Mucosa of gallbladder (tissue), 1 donor: ENCODE measurements around the gene ADRA2A. TPM values are rescaled to one million over a fixed set of nuclear protein-coding genes. Genes with fewer than 3 reads are reported as not detected.

Source experiments
- DNase-seq: peaks from one replicate; pipeline ENCODE4 v3.0.0-alpha.2; 2020; ENCODE audit warnings: low spot score
- total RNA-seq: library from RNA; stranded (reverse); gene quantifications from one replicate; pipeline ENCODE4 v1.2.1, GENCODE V29; 2021
- donor health status: DM: no; HTN: no; CAD: no.

The ADRA2A gene
- total RNA-seq, 1 donor from 2014 or later, result 346 TPM

GRCh38 chr10:111109501-111110242, 32.8 kb downstream of the ADRA2A start:
- DNase-seq, result no peak

- no peak for DNase-seq
Observed at GRCh38 chr10:111110771-111111170, 33.9 kb downstream of the ADRA2A start.

GRCh38 chr10:111112333-111112732, 35.5 kb downstream of the ADRA2A start:
- DNase-seq, result no peak

- no peak for DNase-seq
Observed at GRCh38 chr10:111113238-111113960, 36.6 kb downstream of the ADRA2A start.

- peak; percentile 63 for DNase-seq
Observed at GRCh38 chr10:111113961-111114757, 37.3 kb downstream of the ADRA2A start.

GRCh38 chr10:111114758-111115500, 38.1 kb downstream of the ADRA2A start:
- no peak for DNase-seq

- DNase-seq, result no peak
Observed at GRCh38 chr10:111116211-111116610, 39.4 kb downstream of the ADRA2A start.

- no peak for DNase-seq
Observed at GRCh38 chr10:111116762-111117445, 40.1 kb downstream of the ADRA2A start.

- DNase-seq, result peak; percentile 51
Observed at GRCh38 chr10:111117528-111118277, 40.9 kb downstream of the ADRA2A start.

GRCh38 chr10:111118758-111119157, 41.9 kb downstream of the ADRA2A start:
- no peak for DNase-seq

- DNase-seq, result no peak
Observed at GRCh38 chr10:111119637-111120036, 42.8 kb downstream of the ADRA2A start.

- peak; percentile 1 for DNase-seq
Observed at GRCh38 chr10:111122127-111122526, 45.3 kb downstream of the ADRA2A start.

GRCh38 chr10:111123883-111124282, 47.1 kb downstream of the ADRA2A start:
- DNase-seq, result peak; percentile 1

GRCh38 chr10:111125102-111125501, 48.3 kb downstream of the ADRA2A start:
- peak; percentile 0 for DNase-seq

- no peak for DNase-seq
Observed at GRCh38 chr10:111126077-111126476, 49.2 kb downstream of the ADRA2A start.

- DNase-seq, result no peak
Observed at GRCh38 chr10:111127081-111127848, 50.4 kb downstream of the ADRA2A start.

- peak; percentile 73 for DNase-seq
Observed at GRCh38 chr10:111128331-111129180, 51.7 kb downstream of the ADRA2A start.

- no peak for DNase-seq
Observed at GRCh38 chr10:111129363-111129762, 52.5 kb downstream of the ADRA2A start.

GRCh38 chr10:111130471-111130870, 53.6 kb downstream of the ADRA2A start:
- DNase-seq, result no peak
